CD4-positive, alpha-beta T cell treated with Interleukin-2 at 100 ng/mL for 4 hours (primary cell): Measurements from ENCODE around the gene OLIG2.

Experiments
- DNase-seq: peaks from one replicate; pipeline ENCODE4 v3.0.0-alpha.2; 2020; ENCODE audit warnings: low spot score

Gene OLIG2

GRCh38 chr21:33025489-33026442 lies at the start of gene OLIG2:
Gene OLIG2, plus strand, starts transcription at chr21:33025935. Its CDS starts 928 bp downstream, at chr21:33026863.
- no peak for DNase-seq

GRCh38 chr21:32976791-32977190 lies 48.9 kb upstream of the OLIG2 start:
- no peak for DNase-seq

- no peak for DNase-seq
Observed at GRCh38 chr21:32977216-32977615, 48.5 kb upstream of the OLIG2 start.

- DNase-seq, result no peak
Observed at GRCh38 chr21:32978331-32979270, 47.1 kb upstream of the OLIG2 start.

- no peak for DNase-seq
Observed at GRCh38 chr21:32979598-32980268, 46.0 kb upstream of the OLIG2 start.

- no peak for DNase-seq
Observed at GRCh38 chr21:32981096-32981495, 44.6 kb upstream of the OLIG2 start.

- no peak for DNase-seq
Observed at GRCh38 chr21:32990666-32991065, 35.1 kb upstream of the OLIG2 start.

GRCh38 chr21:32991361-32991760 lies 34.4 kb upstream of the OLIG2 start:
- DNase-seq, result no peak

GRCh38 chr21:32993894-32994293 lies 31.8 kb upstream of the OLIG2 start:
- no peak for DNase-seq

GRCh38 chr21:32994305-32994704 lies 31.4 kb upstream of the OLIG2 start:
- no peak for DNase-seq

GRCh38 chr21:33007747-33008146 lies 18.0 kb upstream of the OLIG2 start:
- peak; percentile 3 for DNase-seq

- DNase-seq, result no peak
Observed at GRCh38 chr21:33008333-33009051, 17.2 kb upstream of the OLIG2 start.

- DNase-seq, result no peak
Observed at GRCh38 chr21:33010931-33011330, 14.8 kb upstream of the OLIG2 start.

- no peak for DNase-seq
Observed at GRCh38 chr21:33011462-33011861, 14.3 kb upstream of the OLIG2 start.

- no peak for DNase-seq
Observed at GRCh38 chr21:33013626-33014025, 12.1 kb upstream of the OLIG2 start.

- DNase-seq, result no peak
Observed at GRCh38 chr21:33014331-33014730, 11.4 kb upstream of the OLIG2 start.

GRCh38 chr21:33015096-33015495 lies 10.6 kb upstream of the OLIG2 start:
- no peak for DNase-seq

GRCh38 chr21:33015756-33016155 lies 10.0 kb upstream of the OLIG2 start:
- DNase-seq, result no peak

- no peak for DNase-seq
Observed at GRCh38 chr21:33018707-33019465, 6.8 kb upstream of the OLIG2 start.

- DNase-seq, result no peak
Observed at GRCh38 chr21:33019516-33019884, 6.2 kb upstream of the OLIG2 start.
